MM.1S (cell line): ENCODE measurements around the gene SUMO1.

Experiments
- DNase-seq: peaks from one replicate; pipeline ENCODE4 v3.0.0-alpha.2; 2015
- H2AFZ ChIP-seq: fragments of 300-600 bp; sonication (generic); 2 replicates; pipeline ENCODE4 v1.6.0; 2016; ENCODE audit warnings: antibody characterized with exemption, low read length
- H3F3A ChIP-seq: fragments of 300-600 bp; sonication (generic); 2 replicates; pipeline ENCODE4 v1.6.1; 2016; ENCODE audit warnings: mild to moderate bottlenecking, antibody characterized with exemption, low read length, moderate library complexity, mixed read lengths; ENCODE audit not compliant: insufficient read depth
- H3K27ac ChIP-seq: fragments of 300-600 bp; sonication (generic); 2 replicates; pipeline ENCODE4 v1.5.1; 2016; ENCODE audit warnings: mild to moderate bottlenecking, low read length
- H3K27me3 ChIP-seq: fragments of 300-600 bp; sonication (generic); replicated peaks from 2 replicates; pipeline ENCODE4 v1.6.0; 2016; ENCODE audit warnings: low read length; ENCODE audit not compliant: insufficient read depth
- H3K36me3 ChIP-seq: fragments of 300-600 bp; sonication (generic); replicated peaks from 2 replicates; pipeline ENCODE4 v1.6.1; 2016; ENCODE audit warnings: mild to moderate bottlenecking, low read length, mixed read lengths; ENCODE audit not compliant: insufficient read depth
- H3K4me1 ChIP-seq: fragments of 300-600 bp; sonication (generic); 2 replicates; pipeline ENCODE4 v1.6.1; 2016; ENCODE audit warnings: low read length, mixed read lengths
- H3K4me2 ChIP-seq: fragments of 300-600 bp; sonication (generic); 2 replicates; pipeline ENCODE4 v1.6.0; 2016; ENCODE audit warnings: low read depth, low read length
- H3K4me3 ChIP-seq: fragments of 300-600 bp; sonication (generic); 2 replicates; pipeline ENCODE4 v1.5.1; 2016; ENCODE audit warnings: low read length, mixed read lengths
- H3K79me2 ChIP-seq: fragments of 300-600 bp; sonication (generic); 2 replicates; pipeline ENCODE4 v1.6.1; 2016; ENCODE audit warnings: mixed run types, low read length, mixed read lengths
- H3K9ac ChIP-seq: fragments of 300-600 bp; sonication (generic); 2 replicates; pipeline ENCODE4 v1.6.1; 2016; ENCODE audit warnings: low read length, mixed read lengths
- H3K9me2 ChIP-seq: fragments of 300-600 bp; sonication (generic); replicated peaks from 2 replicates; pipeline ENCODE4 v1.6.1; 2016; ENCODE audit warnings: mild to moderate bottlenecking, low read length, mixed read lengths; ENCODE audit not compliant: insufficient read depth
- H3K9me3 ChIP-seq: fragments of 300-600 bp; sonication (generic); replicated peaks from 2 replicates; pipeline ENCODE4 v1.6.1; 2016; ENCODE audit warnings: mild to moderate bottlenecking, low read length, mixed read lengths; ENCODE audit not compliant: insufficient read depth
- H4K20me1 ChIP-seq: fragments of 300-600 bp; sonication (generic); 2 replicates; pipeline ENCODE4 v1.6.1; 2016; ENCODE audit warnings: mild to moderate bottlenecking, low read length, moderate library complexity, mixed read lengths; ENCODE audit not compliant: insufficient read depth
- EZH2 ChIP-seq: fragments of 300-600 bp; sonication (generic); optimal IDR thresholded peaks from 2 replicates; pipeline ENCODE3; 2017; ENCODE audit warnings: low read depth, mild to moderate bottlenecking, antibody characterized with exemption, low read length, mixed read lengths
- EZH2phosphoT487 ChIP-seq: fragments of 300-600 bp; sonication (generic); IDR thresholded peaks from 2 replicates; pipeline ENCODE4 v1.6.1; 2018; ENCODE audit warnings: antibody characterized with exemption, low read length
- TF ChIP-seq, protein P1 (sequence below): fragments of 300-600 bp; sonication (generic); IDR thresholded peaks from 2 replicates; pipeline ENCODE4 v1.5.1; 2016; ENCODE audit warnings: antibody characterized with exemption, low read length, mixed read lengths

SUMO1 gene

GRCh38 chr2:202171241-202171825, 67.1 kb downstream of the SUMO1 start:
- H4K20me1 ChIP-seq: no peaks in the 10 kb centered on the region
- no peaks in the 10 kb centered on the region for H3K9me3 ChIP-seq
- no peaks in the 10 kb centered on the region for H3F3A ChIP-seq
- H3K4me3 ChIP-seq: no peak overlapping the region
- no peaks in the 10 kb centered on the region for H3K27me3 ChIP-seq
- H3K4me2 ChIP-seq: no peak overlapping the region
- peaks cover 9% of the 10 kb centered on the region for H3K4me1 ChIP-seq
- H3K79me2 ChIP-seq: no peaks in the 10 kb centered on the region
- no peaks in the 10 kb centered on the region for H3K36me3 ChIP-seq
- no peak overlapping the region for H2AFZ ChIP-seq
- TF ChIP-seq EZH2phosphoT487 (no peak), EZH2 (no peak)
- TF ChIP-seq, protein P1, sequence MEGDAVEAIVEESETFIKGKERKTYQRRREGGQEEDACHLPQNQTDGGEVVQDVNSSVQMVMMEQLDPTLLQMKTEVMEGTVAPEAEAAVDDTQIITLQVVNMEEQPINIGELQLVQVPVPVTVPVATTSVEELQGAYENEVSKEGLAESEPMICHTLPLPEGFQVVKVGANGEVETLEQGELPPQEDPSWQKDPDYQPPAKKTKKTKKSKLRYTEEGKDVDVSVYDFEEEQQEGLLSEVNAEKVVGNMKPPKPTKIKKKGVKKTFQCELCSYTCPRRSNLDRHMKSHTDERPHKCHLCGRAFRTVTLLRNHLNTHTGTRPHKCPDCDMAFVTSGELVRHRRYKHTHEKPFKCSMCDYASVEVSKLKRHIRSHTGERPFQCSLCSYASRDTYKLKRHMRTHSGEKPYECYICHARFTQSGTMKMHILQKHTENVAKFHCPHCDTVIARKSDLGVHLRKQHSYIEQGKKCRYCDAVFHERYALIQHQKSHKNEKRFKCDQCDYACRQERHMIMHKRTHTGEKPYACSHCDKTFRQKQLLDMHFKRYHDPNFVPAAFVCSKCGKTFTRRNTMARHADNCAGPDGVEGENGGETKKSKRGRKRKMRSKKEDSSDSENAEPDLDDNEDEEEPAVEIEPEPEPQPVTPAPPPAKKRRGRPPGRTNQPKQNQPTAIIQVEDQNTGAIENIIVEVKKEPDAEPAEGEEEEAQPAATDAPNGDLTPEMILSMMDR: no peak
- no peak overlapping the region for H3K27ac ChIP-seq
- no peak overlapping the region for H3K9ac ChIP-seq
- no peaks in the 10 kb centered on the region for H3K9me2 ChIP-seq
- DNase-seq: no peak

- no peaks in the 10 kb centered on the region for H3K9me3 ChIP-seq
- no peaks in the 10 kb centered on the region for H3F3A ChIP-seq
- no peak overlapping the region for H3K4me2 ChIP-seq
Observed at GRCh38 chr2:202169832-202170424, 68.5 kb downstream of the SUMO1 start.

DNA sequence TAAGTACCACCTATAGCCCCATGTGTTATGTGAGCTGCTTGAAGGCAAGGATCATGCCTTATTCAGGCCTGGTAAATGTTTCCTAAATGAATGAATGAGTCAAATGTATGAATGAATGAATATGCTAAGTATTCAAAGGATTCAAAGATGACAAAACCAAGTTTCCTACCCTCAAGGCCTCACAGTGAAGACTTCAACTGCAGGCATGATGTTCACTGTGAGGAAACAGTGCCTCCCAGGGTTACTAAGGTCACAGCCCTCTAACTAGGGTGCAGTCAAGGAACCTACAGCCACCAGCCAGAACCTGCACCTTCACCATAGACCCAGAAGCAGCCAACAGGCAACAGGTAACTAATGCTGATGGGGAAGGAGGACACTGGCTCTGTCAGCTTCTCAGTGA, 69.3 kb downstream of the SUMO1 start:
- no peak for DNase-seq
- Histone ChIP-seq H4K20me1 (no peaks in the 10 kb centered on the region), H3K4me3 (no peak overlapping the region), H3K4me1 (peaks cover 9% of the 10 kb centered on the region), H3F3A (no peaks in the 10 kb centered on the region), H3K79me2 (no peaks in the 10 kb centered on the region), H3K4me2 (no peak overlapping the region), H2AFZ (no peak overlapping the region), H3K27me3 (no peaks in the 10 kb centered on the region), H3K9me2 (no peaks in the 10 kb centered on the region), H3K9ac (no peak overlapping the region), H3K36me3 (no peaks in the 10 kb centered on the region), H3K9me3 (no peaks in the 10 kb centered on the region), H3K27ac (no peak overlapping the region)
- TF ChIP-seq EZH2 (no peak), EZH2phosphoT487 (no peak)
- TF ChIP-seq, protein P1: no peak

More at GRCh38 chr2:202169832-202170424, 68.5 kb downstream of the SUMO1 start:
- Histone ChIP-seq H3K36me3 (no peaks in the 10 kb centered on the region), H3K9me2 (no peaks in the 10 kb centered on the region), H3K27ac (no peak overlapping the region), H3K4me1 (peaks cover 9% of the 10 kb centered on the region), H3K9ac (no peak overlapping the region), H3K4me3 (no peak overlapping the region), H2AFZ (no peak overlapping the region), H4K20me1 (no peaks in the 10 kb centered on the region), H3K79me2 (no peaks in the 10 kb centered on the region), H3K27me3 (no peaks in the 10 kb centered on the region)
- no peak for DNase-seq
- TF ChIP-seq, protein P1: no peak
- no peak for TF ChIP-seq EZH2
- TF ChIP-seq EZH2phosphoT487: no peak
